Fibroblast of lung (primary cell): ENCODE results near the gene KNG1.

Experiments used
- EZH2 ChIP-seq: IDR thresholded peaks from 2 replicates; pipeline ENCODE4 v1.5.1; 2012; ENCODE audit warnings: low read length, control low read depth, mild to moderate bottlenecking; ENCODE audit errors: missing control alignments
- TF ChIP-seq, protein P1 (sequence below), 2 donors: IDR thresholded peaks in 1 of 2; conservative IDR thresholded peaks in 1 of 2; 1 replicate in 1 of 2; 2 replicates in 1 of 2; pipeline ENCODE4 v1.5.1; 2011 to 2012; ENCODE audit warnings: low read length in 2 of 2, control low read depth in 1 of 2, inconsistent platforms in 1 of 2, low read depth in 1 of 2, mild to moderate bottlenecking in 1 of 2

DNA sequence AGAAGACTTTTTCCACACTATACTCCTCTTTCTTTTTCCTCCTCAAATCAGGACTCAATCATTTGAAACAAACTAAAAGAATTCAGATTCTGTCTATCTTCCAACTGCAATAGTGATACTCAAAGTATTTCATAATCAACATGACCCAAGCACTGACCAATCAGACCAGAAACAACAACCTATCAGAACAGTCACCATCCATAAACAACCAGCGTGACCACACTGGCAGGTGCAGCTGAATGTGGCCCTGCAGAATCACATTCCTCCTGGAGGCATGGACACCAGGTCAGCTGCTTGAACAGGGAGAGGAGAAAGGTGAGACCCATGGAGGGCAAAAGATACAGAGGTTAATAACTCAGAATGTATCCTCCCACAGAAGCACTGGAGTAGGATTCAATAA lies 38.0 kb upstream of the KNG1 start:
- TF ChIP-seq, protein P1, sequence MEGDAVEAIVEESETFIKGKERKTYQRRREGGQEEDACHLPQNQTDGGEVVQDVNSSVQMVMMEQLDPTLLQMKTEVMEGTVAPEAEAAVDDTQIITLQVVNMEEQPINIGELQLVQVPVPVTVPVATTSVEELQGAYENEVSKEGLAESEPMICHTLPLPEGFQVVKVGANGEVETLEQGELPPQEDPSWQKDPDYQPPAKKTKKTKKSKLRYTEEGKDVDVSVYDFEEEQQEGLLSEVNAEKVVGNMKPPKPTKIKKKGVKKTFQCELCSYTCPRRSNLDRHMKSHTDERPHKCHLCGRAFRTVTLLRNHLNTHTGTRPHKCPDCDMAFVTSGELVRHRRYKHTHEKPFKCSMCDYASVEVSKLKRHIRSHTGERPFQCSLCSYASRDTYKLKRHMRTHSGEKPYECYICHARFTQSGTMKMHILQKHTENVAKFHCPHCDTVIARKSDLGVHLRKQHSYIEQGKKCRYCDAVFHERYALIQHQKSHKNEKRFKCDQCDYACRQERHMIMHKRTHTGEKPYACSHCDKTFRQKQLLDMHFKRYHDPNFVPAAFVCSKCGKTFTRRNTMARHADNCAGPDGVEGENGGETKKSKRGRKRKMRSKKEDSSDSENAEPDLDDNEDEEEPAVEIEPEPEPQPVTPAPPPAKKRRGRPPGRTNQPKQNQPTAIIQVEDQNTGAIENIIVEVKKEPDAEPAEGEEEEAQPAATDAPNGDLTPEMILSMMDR (conservative IDR thresholded peaks at IDR 0.05 in 1 of 2, IDR thresholded peaks at IDR 0.05 in 1 of 2; ENCODE audit: low read depth in 1 of 2, low read length in 2 of 2), result no peak
- no peak for TF ChIP-seq EZH2
